Thyroid gland (tissue), 4 donors: ENCODE data around the gene SYF2. TPM values are rescaled to one million over a fixed set of nuclear protein-coding genes. Genes with fewer than 3 reads are reported as not detected.

Experiments
- DNase-seq, 2 donors: peaks; one replicate each; pipeline ENCODE4 v3.0.0-alpha.2; 2019
- H3K27ac ChIP-seq, 3 donors: fragments of 200-600 bp; sonication (generic); 1 replicate in 2 of 3; 2 replicates in 1 of 3; pipeline ENCODE4 v1.5.1; 2016 to 2019; ENCODE audit warnings: mild to moderate bottlenecking in 1 of 3, moderate library complexity in 1 of 3
- H3K27me3 ChIP-seq: fragments of 200-600 bp; sonication (generic); one replicate; pipeline ENCODE4 v1.5.1; 2019
- H3K36me3 ChIP-seq, 2 donors: fragments of 200-600 bp; sonication (generic); one replicate each; pipeline ENCODE4 v1.5.1; 2016 to 2019
- H3K4me1 ChIP-seq, 2 donors: fragments of 200-600 bp; sonication (generic); one replicate each; pipeline ENCODE4 v1.5.1; 2017 to 2019
- H3K4me3 ChIP-seq, 3 donors: fragments of 200-600 bp; sonication (generic); replicated peaks in 1 of 3; 1 replicate in 2 of 3; 2 replicates in 1 of 3; pipeline ENCODE4 v1.5.1; 2016; ENCODE audit warnings: mild to moderate bottlenecking in 1 of 3
- H3K9me3 ChIP-seq: fragments of 200-600 bp; sonication (generic); one replicate; pipeline ENCODE4 v1.5.1; 2017
- POLR2A ChIP-seq, 2 donors: fragments of 450-650 bp; IDR thresholded peaks; one replicate each; pipeline ENCODE4 v1.6.1; 2017; ENCODE audit warnings: antibody characterized with exemption in 2 of 2, mild to moderate bottlenecking in 2 of 2, moderate library complexity in 1 of 2
- WGBS, 2 donors: methylation state at CpG; one replicate each; pipeline ENCODE4 v1.1.5; 2017; 5-methylcytosine and 5-hydroxymethylcytosine counted together
- intact Hi-C: fragments of 100-400 bp; cut with DNase I; formaldehyde crosslinking; loops from one replicate; pipeline ENCODE4 v1.15.1; 2023
- total RNA-seq, 4 donors: library from RNA; depleted of rRNA; stranded (reverse); fragments of >200 nt; gene quantifications; one replicate each; pipeline ENCODE4 v1.2.3, GENCODE V29; 2016
- TF ChIP-seq, protein P1 (sequence below), 6 experiments: fragments of 200-600 bp in 3 of 6; fragments of 450-650 bp in 3 of 6; sonication (generic) in 3 of 6; IDR thresholded peaks; one replicate each; pipeline ENCODE4 v1.5.1; 2016 to 2019; ENCODE audit warnings: antibody characterized with exemption in 6 of 6, mild to moderate bottlenecking in 2 of 6, inconsistent platforms in 1 of 6, moderate library complexity in 1 of 6

The SYF2 gene
- total RNA-seq, 4 donors from 2014 or later, result 41.1 to 94.9 (median 57.9) TPM

DNA sequence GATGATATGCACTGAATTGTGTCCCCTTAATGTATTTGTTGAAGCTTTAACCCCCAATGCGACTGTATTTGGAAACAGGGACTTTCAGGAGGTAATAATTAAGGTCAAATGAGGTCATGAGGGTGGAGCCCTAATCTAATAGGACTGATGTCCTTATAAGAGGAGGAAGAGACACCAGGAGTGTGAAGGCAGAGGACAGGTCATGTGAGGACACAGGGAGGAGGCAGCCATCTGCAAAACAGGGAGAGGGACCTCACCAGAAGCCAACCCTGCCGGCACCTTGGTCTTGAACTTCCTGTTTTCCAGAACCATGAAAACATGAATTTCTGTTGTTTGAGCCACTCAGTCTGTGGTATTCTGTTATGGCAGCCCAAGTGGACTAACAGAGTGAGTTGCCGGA lies 15.3 kb downstream of the SYF2 start:
- no peak for DNase-seq
- Histone ChIP-seq H3K4me1 (peaks cover 0 to 5% of the 10 kb centered on the region in 2 donors), H3K9me3 (no peaks in the 10 kb centered on the region), H3K4me3 (no peak overlapping the region), H3K27me3 (no peaks in the 10 kb centered on the region), H3K27ac (no peak overlapping the region), H3K36me3 (peaks cover 13 to 26% of the 10 kb centered on the region in 2 donors)
- 88 to 93% methylated on average over 3 of the region's 3 CpGs for WGBS, 2 donors
- intact Hi-C loops, result no loop called here
- TF ChIP-seq, protein P1, sequence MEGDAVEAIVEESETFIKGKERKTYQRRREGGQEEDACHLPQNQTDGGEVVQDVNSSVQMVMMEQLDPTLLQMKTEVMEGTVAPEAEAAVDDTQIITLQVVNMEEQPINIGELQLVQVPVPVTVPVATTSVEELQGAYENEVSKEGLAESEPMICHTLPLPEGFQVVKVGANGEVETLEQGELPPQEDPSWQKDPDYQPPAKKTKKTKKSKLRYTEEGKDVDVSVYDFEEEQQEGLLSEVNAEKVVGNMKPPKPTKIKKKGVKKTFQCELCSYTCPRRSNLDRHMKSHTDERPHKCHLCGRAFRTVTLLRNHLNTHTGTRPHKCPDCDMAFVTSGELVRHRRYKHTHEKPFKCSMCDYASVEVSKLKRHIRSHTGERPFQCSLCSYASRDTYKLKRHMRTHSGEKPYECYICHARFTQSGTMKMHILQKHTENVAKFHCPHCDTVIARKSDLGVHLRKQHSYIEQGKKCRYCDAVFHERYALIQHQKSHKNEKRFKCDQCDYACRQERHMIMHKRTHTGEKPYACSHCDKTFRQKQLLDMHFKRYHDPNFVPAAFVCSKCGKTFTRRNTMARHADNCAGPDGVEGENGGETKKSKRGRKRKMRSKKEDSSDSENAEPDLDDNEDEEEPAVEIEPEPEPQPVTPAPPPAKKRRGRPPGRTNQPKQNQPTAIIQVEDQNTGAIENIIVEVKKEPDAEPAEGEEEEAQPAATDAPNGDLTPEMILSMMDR (IDR thresholded peaks at IDR 0.05), result no peak
- no peak for TF ChIP-seq POLR2A (IDR thresholded peaks at IDR 0.05)

DNA sequence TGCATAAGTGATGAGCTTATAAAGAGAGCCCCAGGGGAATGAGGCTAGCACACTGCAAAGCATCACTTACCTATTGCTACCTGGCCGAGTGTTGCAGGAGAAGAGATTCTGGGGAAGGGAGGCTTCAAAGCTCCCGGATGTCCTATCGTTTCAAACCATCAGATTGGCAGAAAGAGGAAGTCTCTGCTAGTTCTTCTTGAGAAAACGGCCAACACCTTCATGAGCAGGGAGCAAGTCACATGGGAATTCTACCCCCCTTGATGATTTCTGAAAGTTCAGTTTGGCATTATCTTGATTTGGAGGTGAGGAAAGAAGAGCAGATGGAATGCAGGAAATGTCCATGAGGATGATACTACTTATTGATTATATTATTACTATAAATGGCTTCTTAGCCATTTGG lies 16.2 kb downstream of the SYF2 start:
- Histone ChIP-seq H3K9me3 (no peaks in the 10 kb centered on the region), H3K27me3 (no peaks in the 10 kb centered on the region), H3K27ac (no peak overlapping the region), H3K4me1 (peaks cover 0 to 5% of the 10 kb centered on the region in 2 donors), H3K36me3 (peaks cover 6 to 17% of the 10 kb centered on the region in 2 donors), H3K4me3 (no peak overlapping the region)
- TF ChIP-seq, protein P1 (IDR thresholded peaks at IDR 0.05), result no peak
- no peak for TF ChIP-seq POLR2A (IDR thresholded peaks at IDR 0.05)
- 83 to 85% methylated on average over 4 of the region's 4 CpGs for WGBS, 2 donors
- intact Hi-C loops, result no loop called here
- no peak for DNase-seq

DNA sequence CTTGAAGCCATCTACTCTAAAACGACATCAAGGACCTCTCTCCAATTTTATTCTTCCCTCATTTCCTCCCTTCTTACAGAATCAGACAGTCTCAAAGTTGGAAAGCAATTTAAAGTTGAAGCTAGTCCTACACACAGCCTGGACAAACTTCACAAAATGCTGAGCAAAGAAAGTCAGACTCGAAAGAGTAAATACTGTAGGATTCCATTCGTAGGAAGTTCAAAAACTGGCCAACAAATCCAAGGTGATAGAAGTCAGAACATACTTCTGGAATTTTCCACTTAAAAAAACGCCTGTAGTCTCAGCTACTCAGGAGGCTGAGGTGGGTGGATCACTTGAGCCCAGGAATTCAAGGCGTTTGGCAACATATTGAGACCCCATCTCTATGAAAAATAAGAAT lies 19.6 kb downstream of the SYF2 start:
- peaks cover 0 to 5% of the 10 kb centered on the region in 2 donors for H3K4me1 ChIP-seq
- intact Hi-C loops, result no loop called here

DNA sequence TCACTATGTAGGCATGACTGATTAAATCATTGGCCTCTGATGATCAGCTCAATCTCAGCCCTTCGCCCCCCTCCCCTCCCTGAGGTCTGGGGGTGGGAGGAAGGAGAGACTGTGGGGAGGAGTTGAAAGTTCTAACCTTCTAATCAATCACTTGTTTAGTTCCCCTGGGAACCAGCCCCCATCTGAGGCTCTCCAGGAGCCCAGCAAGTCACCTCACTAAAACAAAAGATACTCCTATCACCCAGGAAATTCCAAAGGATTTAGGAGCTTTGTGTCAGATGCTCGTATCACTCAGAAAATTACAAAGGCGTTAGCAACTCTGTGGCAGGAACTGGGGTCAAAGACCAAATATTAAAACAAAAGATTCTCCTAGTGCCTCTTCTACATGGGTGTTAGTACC lies 21.6 kb downstream of the SYF2 start:
- intact Hi-C loops, result no loop called here
- H3K27ac ChIP-seq, result no peak overlapping the region
- peaks cover 0 to 5% of the 10 kb centered on the region in 2 donors for H3K4me1 ChIP-seq
- H3K36me3 ChIP-seq, result no peaks in the 10 kb centered on the region
- no peak overlapping the region for H3K4me3 ChIP-seq
- H3K27me3 ChIP-seq, result no peaks in the 10 kb centered on the region
- DNase-seq, result no peak
- no peaks in the 10 kb centered on the region for H3K9me3 ChIP-seq
- TF ChIP-seq, protein P1 (IDR thresholded peaks at IDR 0.05), result no peak
- no peak for TF ChIP-seq POLR2A (IDR thresholded peaks at IDR 0.05)
- 71 to 77% methylated on average over 3 of the region's 3 CpGs for WGBS, 2 donors

More for the DNA sequence above, 19.6 kb downstream of the SYF2 start:
- no peaks in the 10 kb centered on the region for H3K36me3 ChIP-seq
- H3K4me3 ChIP-seq, result no peak overlapping the region
- TF ChIP-seq, protein P1 (IDR thresholded peaks at IDR 0.05), result no peak
- TF ChIP-seq POLR2A (IDR thresholded peaks at IDR 0.05), result no peak
- no peaks in the 10 kb centered on the region for H3K9me3 ChIP-seq
- WGBS, 2 donors, result 27 to 34% methylated on average over 5 of the region's 5 CpGs
- DNase-seq, result no peak
- no peaks in the 10 kb centered on the region for H3K27me3 ChIP-seq
- H3K27ac ChIP-seq, result peak overlapping the region in 2 of 3 donors; percentile 10 to 56

DNA sequence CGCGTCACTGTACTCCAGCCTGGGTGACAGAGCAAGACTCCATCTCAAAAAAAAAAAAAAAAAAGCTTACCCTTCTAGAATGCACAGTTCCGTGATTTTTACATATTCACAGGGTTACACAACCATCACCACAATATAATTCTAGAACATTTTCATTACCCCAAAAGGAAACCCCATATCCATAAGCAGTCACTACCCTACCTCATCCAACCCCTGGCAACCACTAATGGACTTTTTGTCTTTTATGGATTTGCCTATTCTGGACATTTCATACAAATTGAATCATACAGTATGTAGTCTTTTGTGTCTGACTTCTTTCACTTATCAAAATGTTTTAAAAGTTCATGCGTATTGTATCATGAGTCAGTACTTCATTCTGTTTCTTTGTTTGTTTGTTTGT lies 22.8 kb downstream of the SYF2 start:
- Histone ChIP-seq H3K27ac (no peak overlapping the region), H3K27me3 (no peaks in the 10 kb centered on the region), H3K4me3 (no peak overlapping the region), H3K9me3 (no peaks in the 10 kb centered on the region), H3K4me1 (peaks cover 0 to 5% of the 10 kb centered on the region in 2 donors), H3K36me3 (no peaks in the 10 kb centered on the region)
- no peak for DNase-seq
- TF ChIP-seq, protein P1 (IDR thresholded peaks at IDR 0.05), result no peak
- TF ChIP-seq POLR2A (IDR thresholded peaks at IDR 0.05), result no peak
- WGBS, 2 donors, result 86 to 97% methylated on average over 4 of the region's 4 CpGs
- intact Hi-C loops, result loop anchor here (10.0 kb wide), 1 partner anchor 275 kb away; the partner anchor contains the start of gene RUNX3
